NCI-H2107 treated with DMSO at 0.1 percent for 48 hours (cell line): ENCODE results near the gene SARDH.

Experiments
- DNase-seq: peaks from one replicate; lab custom pipeline; 2025; ENCODE audit not compliant: unreplicated experiment; lab: John Stamatoyannopoulos, UW

The SARDH gene

DNA sequence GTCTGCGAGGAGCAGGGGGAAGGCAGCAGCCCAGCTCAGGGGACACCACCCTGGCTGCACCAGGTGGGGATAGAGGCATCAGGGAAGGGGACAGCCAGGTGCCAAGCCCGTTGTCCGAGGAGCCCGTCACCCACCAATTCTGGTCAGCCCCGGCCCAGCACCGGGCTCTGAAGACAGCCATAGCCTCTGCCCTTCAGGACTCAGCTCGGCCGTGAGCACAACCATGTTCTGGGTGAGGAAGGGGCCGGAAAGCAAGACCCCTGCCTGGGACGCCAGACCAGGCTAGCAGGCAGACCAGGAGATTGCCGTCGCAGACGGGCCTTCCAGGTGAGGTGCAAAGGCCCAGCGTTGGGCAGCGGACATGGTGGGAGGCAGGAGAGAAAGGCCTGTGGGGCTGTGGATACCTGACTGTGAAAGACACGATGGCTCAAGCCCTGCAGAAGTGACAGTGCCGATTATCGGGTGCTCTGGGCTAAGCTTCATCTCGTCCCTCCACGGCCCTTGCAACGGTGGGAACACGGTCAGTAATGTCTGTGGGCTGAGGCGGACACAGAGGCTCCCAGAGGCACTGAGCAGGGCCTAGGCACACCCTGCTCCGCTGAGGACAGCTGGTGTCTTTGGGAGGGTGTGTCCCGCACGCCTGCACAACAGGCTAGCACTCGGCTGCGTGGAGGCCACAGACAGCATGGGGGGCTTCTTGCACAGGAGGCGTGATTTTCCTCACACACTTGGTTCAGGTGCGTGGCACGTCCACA lies 65.5 kb downstream of the SARDH start:
- DNase-seq: no peak

- DNase-seq: no peak
These were observed 66.8 kb downstream of the SARDH start for GRCh38 chr9:133671371-133671770.

DNA sequence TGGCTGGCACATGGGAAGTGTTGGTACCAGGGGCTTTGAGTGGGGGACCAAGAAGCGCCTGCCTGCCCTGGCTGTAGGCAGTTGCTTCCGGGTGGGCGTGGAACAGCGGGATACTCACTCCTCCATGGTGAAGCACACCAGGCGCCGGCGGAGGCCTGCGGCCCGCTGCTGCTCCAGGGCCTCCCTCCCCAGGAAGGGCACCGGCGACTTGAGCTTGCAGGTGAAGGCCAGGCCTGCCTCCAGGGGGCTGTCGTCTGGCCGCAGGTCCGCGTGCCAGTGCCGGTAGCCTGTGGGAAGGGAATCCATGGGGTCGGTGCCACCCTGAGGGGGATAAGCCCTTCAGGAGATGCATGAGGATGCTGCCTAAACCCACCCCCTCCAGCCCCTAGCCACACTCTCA lies 67.7 kb downstream of the SARDH start:
- DNase-seq: no peak

- DNase-seq: no peak
These were observed 68.9 kb downstream of the SARDH start for GRCh38 chr9:133669182-133669801.

DNA sequence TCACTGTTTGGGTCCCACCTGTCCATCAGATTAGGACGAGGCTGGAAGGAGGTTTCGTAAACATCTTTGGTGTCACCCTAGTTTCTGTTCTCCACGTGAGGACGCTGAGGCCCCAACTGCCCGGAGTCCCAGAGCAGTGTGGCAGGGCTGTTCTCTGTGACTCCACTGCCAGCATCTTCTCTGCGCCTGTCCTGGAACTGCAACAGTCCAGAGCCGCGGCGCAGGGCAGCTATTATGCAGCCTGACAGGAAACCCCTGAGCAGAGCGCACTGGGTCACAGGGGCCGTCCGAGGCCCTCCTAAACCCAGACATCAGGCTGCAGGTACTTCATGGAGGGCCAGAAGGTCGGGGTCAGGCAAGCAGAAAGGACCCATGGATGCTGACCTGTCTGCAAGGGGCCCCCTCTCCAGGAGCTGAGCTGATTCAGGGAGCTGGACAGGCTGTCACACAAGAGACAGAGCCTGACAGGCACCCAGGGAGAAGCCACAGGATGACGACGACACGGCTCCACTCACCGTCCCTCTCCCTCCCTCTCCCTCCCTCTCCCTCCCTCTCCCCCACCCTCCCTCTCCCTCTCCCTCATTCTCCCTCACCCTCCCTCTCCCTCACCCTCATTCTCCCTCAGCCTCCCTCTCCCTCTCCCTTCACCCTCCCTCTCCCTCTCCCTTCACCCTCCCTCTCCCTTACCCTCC lies 70.2 kb downstream of the SARDH start:
- no peak for DNase-seq

DNA sequence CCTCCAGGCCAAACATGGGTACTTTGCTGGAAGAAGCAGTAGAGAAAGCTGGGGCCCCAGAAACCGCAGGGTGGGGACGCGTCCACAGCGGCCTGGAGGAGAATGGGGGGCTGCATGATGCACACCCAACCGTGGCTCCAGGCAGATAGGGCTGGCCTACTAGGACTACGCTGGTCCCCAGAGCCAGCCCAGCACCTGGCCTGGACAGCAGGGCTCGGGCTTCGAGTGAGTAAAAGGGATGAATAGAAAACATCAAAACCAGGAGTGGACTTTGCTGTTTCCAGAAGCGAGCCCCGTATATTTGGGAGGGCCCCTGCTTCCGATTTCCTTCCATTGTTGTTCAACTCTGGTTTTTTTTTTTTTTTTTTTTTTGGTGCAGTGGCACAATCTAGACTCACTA lies 71.3 kb downstream of the SARDH start:
- DNase-seq: no peak

- no peak for DNase-seq
These were observed 71.8 kb downstream of the SARDH start for GRCh38 chr9:133666387-133666786.

DNA sequence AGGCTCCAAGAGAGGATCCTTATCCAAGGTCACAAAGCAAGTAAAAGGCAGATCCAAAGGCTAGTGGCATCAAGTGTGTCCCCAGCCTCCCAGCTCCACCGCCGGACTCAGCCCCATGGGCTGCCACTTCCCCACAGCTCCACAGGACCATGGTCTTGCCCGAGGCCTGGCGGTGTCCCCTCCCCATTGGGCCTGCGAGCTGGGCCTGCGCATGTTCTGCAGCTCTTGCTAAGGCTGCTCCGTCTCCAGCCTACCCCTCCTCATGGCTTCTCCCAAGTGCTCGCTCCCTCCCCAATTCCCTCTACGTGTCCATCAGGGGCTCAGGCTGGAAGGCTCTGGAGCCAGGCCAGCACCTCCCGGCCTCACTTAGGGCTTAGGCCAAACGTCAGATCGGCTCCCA lies 72.6 kb downstream of the SARDH start:
- DNase-seq: no peak

DNA sequence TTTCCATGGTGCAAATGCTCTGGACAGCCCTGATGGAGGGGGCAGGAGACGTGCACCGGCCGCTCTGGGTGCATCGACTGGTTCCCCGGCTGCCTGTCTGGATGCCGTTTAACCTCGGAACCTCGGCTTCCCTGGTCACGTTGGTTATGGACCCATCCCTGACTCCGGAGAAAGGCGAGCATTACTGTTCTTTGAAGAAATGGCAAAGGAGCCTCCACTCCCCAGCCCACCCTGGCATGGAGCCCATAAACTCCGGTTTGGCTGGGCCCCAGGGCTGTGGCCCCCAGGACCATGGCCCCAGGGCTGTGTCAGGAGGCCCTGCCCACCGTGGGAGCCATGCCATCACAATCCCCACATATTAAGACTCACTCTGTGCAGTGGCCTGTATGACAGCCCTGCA lies 73.1 kb downstream of the SARDH start:
- DNase-seq: no peak

DNA sequence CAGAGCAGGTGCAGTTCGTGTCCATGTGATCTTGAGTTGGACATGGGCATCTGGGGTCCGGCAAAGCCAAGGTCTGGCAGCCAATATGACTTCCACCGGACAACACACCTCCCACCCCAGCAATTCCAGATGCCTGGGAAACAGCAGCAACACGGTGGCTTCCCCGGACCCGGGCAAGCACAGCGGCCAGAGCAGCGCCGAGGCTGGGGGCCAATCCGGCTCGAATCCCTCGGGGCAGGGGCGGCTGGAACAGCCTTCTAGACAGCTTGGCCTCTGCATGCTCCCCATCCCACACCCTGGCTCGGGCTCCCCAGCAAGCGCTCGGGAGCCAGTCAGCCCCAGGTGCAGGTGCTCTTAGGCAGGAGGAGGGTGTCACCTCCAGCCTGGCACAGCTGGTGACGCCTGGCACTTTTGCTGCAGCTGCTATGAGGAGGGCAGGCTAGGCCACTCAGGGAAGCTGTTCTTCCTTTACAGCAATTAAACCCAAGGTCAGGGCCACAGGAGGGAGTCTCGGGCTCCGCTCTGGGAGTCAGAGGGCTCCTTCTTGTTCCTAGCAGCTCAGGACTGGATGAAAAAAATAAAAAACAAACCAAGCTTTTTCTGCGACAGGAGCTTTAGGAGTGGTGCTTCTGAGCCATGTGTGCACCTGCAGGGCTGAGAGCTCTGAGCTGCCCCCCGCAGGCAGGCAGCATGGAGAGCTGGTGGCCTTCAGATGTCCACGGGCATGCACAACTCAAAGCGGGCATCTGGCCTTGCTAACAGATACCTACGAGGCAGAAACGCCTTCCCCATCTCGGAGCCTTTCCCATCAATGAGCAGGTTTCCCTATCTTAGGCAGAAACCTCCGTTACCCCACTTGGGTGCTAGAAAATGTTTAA lies 73.7 kb downstream of the SARDH start:
- DNase-seq: peak; percentile 89

GRCh38 chr9:133661846-133662540 lies 76.2 kb downstream of the SARDH start:
- DNase-seq: no peak

DNA sequence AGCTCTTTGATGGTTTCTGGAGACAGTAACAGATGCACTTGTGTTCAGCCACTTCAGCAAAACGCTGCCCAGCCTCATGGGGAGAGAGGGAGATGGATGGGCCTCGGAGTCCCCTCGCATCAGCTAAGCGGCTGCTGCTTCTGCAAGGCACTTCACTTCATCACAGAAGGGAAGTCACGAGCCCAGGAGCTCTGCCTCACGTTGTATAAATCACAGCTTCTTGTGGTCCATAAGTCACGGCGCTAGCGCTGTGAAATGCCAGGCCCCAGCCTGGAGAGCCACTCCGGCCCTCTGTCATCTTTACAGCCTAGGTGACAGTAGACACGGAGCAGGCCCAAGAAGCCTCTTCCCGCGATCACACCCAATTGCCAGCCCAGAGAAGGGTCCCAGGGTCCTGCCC lies 78.6 kb downstream of the SARDH start:
- no peak for DNase-seq

DNA sequence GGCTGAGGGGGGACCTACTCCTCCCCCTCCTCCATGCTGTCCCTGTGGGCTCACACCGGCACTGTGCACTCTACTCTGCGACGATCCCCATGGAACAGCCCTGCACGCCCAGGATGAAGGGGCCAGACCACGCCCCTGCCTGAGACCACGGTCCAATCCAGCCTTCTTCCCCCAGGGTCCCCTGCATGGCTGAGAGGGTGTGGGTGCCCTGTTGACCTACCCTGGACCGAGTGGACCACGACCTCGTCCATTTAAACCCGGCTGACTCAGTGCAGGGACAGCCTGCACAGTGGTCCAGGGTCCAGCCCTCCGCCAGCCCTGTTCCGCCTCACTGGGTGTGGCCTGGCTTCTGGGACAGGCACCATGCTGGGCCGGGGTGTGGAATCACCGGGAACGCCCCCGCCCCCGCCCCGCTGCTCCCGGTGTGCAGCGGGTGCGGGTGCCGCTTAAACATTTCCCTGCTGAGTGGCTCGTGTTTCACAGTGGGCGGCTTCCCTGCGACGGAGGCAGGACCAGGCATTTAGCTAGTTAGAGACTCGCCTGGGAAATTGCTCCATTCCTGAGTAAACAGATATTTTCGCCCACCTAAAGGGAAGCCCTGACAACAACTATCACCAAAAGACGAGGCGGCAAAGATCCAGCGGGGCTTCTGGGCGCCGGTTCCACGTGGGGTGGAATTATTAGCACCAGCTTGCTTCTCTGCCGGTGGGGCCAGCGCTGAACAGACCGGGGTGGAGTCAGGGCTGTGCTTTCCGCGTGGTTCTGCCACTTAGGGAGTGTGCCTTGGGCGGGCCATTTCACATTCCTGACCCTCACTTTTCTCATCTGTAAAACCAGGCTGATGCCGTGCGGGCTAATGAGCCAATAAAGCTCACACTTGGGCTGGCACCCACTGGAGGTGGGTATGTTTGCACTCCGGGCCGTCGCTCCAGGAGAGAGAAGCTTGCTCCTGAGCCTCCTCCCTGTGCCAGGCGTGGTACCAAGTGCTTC lies 79.4 kb downstream of the SARDH start:
- peak; percentile 80 for DNase-seq

DNA sequence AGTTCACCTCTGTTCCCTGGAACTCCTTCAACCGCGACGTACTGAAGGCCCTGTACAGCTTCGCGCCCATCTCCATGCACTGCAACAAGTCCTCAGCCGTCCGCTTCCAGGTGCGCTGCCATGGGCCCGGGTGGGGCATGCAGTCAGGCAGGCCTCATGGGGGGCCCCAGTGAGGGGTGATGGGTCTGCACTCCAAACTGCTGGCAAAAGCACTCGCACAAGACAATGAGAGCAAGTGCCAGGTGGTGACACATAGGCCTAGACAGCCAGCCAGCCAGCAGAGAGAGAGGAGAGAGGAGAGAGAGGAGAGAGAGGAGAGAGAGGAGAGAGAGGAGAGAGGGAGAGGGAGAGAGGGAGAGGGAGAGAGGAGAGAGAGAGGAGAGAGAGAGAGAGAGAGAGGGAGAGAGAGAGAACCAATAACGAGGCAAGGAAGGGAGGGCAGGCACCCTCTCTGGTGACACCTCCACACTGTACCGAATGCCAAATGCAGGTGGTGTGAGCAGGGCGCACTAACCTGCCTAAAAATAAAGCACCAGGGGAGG lies 81.0 kb downstream of the SARDH start:
- DNase-seq: peak; percentile 95

DNA sequence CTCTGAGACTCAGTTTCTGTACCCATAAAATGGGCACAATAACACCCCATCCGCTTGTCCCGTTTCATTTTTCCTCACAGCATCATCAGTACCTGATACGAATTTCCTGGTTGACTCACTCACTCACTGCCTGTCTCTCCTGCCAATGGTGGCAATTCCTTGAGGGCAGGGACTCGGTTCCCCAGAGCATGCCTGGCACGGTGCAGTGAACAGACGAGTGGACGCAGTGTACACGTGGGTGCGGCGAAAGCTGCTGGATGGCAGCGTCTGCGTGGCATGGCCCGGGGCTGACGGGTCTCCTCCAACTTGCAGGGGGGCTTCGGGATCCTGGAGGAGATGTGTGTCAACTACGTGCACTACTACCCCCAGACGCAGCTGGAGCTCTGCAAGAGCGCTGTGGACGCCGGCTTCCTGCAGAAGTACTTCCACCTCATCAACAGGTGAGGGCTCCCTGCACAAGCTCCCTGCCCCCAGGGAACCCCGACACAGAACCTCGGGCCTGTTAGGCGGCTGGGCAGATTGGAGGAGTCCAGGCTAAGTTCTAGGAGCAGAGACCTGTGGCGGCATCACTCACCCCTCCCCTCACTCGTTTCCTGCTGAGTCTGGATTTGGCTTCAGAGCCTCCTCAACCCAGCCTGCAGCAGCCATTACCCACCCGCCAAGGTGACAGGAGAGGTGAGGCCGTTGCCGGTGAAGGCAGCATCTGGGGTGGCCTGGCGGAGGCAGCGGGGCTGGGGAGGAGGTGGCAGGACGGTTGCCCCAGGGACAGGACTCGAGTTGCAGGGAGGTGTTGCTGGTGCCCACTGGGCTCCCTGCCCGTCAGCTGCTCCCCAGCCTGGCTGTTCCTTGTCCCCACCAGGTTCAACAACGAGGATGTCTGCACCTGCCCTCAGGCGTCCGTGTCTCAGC lies 81.7 kb downstream of the SARDH start:
- DNase-seq: peak; percentile 90

DNA sequence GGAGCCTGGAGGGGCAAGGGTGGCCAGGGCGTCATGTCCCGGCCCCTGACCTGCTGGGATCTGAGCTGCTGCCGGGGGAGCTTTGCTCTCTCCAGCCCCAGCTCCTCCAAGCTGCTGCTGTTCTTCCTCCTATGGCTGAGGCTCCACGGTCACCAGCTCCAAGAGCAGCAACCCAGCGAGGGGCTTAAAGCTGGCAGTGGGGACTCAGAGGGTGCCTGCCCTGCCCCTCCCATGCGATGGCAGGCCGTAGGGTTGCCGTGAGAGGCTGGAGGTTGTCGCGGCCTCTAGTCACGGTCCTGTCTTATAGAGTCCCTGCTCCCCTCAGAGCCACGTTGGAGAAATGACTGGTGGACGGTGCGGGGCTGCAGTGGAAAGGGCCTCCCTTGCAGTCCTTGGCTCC lies 82.5 kb downstream of the SARDH start:
- DNase-seq: no peak

DNA sequence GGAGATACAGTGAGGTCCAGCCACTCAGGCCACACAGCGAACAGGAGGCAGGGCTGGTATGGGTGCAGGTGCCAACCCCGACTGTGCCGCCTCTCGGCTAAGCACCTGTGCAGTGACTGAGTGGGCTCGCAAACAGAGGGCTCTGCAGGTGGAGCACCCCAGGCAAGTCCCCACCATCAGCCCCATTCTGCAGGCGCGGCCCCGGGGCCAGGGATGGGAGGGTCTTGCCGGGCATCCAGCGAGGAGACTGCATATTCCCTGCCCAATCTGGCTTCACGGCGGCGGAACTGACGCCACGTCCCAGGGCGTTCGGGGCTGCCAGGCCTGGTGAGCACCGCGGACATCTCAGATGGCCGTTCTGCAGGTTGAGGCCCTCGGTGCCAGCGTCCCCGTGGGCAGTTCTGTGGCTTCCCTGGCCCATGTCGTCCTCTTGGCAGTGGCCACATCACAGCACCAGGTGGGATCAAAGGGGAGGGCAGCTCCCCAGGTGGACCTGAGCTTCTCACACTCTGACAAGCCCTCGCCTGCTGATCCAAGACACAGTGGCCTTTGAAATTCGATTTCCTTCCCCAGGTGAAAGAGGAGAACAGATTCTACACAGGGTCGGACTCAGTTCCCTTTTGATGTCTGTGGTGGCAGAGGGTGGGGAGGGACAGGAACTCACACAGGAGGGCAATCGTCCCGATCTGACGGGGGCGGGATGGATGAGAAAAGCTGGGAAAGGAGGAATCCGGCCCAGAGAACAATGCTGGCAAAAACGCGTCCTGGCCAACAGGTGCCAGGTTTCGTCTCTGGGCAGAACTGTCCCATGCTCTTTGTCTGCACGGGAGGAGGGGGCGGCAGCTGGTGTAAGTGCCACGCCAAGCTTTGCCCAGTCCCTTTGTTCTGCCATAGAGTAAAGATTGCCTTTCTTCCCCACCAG lies 83.2 kb downstream of the SARDH start:
- peak; percentile 45 for DNase-seq
